Measurements from ENCODE around the gene ZBTB3.
"Not testable (repeated sequence)": the region's sequence is repeated elsewhere in the genome, so short reads cannot be mapped to it uniquely, and the experiment has no call there.

ZBTB3 gene

DNA sequence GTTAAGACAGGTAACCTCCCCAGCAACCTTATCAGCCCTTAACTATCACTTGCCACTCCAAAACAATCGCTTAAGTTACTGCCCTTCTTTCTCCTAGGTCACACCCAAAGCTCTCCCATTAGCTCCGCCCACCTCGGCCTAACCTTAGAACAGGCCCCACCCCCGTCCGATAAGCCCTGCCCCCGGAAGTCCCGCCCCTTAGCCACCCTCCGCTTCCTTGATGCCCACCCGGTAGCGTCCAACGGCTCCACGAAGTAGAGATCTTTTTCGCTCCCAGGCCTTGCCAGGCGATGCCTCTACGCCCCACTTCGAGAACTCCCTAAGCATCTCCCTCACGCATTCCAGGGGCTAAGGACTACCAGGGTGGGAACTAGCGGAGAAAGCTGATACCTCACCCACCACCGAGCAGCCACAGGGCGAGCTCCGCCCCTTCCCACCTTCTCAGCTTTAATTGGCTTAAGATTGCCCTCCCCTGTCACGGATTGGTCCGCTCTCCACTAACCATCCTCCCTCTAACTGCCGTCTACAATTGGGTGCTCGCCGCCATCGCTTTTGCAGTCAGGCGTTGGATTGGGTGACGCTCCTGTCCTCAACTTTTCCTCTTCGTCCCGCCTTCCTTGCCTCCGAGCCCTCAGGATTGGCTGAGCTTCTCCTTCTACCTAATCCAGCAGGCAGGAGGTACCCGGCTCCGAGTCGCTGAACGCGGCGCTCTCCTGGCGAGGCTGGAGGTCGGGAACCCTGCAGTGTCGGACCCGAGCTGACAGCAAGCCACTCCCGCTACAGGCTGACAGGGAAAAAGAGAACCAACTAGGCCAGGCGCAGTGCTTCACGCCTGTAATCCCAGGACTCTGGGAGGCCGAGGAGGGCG, at the start of gene ZBTB3:
ZBTB3 (minus strand) TSS at position 425 of the 868 bp plus-strand sequence. CDS start 496 bp downstream, outside the sequence.
- peak; percentile 97 for DNase-seq

DNA sequence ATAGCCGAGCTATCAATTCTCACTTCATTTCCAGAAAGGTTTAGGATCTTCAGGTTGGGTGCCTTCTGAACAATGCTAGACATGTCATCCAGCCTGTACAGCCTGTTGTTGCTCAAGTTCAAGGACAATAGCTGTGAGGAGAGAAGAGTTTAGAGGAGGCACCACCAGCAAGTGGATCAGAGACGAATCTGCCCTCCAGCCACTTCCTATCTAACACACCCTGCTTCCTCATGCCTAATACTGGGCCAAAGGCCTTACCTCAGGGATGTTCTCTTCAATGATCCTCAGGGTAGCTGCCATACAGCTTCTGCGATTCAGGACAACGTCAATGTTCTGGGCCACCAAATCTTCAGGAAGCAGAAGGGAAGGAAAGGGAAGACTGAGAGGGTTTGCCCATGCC, 47.1 kb upstream of the ZBTB3 start:
- no peak for DNase-seq

DNA sequence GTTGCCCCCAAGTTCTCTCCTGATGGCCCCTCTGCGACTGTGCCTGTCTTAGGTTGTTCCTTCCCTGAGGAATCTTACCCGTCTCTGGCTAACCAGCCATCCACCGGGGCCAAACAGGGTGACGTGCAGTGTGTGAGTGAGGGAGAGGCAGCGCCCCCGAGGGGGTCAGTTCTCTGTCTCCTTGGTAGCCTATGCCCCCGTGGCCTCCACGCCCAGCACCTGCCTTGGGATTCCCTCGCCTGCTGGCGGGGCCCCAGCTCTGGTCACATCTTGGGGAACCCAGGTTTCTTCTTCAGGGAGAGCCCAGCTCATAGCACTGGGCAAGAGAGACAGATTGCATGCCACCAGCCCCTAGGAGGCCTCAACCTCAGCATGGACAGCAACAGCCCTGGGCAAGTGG, 45.5 kb upstream of the ZBTB3 start:
- no peak for DNase-seq

DNA sequence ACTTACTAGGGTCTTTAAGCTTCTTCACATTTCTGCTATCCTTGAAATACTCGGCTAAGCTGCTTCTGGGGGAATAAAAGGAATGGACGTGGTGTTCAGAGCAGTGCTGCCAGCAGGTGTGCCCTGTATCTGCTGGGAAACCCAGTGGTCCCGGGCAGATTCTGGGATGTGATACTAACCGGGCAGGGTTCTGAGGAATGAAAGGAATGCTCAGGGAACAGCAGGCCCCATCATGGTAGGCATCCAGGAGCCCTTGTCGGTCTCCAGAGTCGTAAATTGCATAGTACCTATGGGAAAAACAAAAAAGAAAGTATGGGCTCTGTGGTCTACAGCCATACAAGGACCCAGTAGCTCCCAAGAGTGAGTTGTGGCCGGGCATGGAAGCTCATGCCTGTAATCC, 42.3 kb upstream of the ZBTB3 start:
- no peak for DNase-seq

DNA sequence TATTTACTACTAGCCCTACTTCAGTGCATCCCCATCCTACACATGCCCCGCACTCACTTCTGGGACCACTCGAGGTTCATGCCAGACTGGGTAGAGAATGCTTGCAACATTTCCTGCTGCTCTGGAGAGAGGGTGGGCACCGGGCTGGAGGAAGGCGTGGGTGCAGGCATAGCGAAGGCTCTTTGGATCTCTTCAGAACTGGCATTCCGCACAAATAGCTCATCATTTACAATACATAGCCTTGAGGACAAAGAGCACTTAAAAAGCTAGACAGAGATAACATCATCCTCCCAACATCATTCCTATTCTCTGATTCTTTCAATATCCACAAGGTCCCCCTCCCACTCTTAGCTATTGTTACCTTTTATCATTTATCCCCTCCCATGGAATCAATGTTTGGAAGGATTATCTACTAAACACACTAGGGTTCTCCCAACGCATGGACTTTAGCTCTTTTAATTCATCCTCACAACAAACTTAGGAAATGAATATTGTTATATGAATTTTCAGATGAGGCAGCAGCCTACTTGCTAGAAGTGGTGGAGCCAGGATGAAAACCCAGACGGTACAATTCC, 40.3 kb upstream of the ZBTB3 start:
- DNase-seq = no peak

DNA sequence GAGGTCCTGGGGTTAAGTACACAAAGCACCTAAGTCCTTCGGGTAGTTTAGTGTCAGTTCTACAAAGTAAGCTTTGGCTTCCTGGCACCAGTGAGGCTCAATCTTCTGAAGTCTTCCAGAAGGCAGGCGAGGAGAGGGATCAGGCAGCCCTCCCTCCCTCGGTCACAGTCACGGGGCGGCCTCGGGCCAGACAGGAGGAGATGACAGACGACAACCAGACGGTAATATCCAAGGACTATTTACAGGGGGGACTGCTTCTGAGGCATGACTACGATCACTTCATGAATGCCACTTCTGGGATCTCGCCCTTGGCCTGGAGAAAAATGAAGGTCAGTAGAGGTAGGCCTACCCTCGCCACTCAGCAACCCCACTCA, 38.2 kb upstream of the ZBTB3 start:
- DNase-seq = no peak

DNA sequence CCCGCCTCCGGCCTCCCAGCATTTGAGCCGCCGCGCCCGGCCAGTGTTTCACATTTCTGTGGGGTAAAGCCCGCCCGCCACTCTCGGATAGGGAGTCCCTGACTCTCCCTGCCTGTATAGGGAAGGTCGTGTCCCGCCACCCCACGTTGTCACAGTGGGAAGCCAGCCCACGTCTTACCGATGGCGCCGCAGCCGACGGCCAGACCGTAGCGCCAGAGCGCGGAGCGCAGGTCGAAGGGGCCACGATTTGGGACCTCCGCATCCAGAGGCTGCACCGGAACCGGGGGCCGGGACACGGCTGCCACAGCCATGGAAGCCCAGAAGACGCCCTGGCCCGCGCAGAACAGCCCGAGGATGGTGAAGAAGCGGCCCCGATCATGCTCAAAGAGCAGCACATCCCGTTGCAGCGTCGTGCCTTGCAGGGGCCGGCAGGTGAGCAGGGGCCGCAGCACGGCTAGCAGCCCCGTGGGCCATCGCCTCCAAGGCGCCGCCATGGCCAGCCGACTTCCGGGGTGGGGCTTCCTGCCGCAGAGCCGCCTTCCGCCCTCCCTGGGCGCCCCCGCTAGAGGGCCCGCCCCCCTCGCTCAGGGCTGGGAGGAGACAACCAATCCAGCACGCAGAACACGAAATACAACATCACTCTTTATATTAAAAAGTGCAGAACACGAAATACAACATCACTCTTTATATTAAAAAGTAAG, 37.7 kb upstream of the ZBTB3 start, which contains the start of gene TMEM223:
TMEM223 (minus strand) TSS at position 506 of the 701 bp plus-strand sequence; CDS start at position 494, 12 bp downstream.
- peak; percentile 72 for DNase-seq

DNA sequence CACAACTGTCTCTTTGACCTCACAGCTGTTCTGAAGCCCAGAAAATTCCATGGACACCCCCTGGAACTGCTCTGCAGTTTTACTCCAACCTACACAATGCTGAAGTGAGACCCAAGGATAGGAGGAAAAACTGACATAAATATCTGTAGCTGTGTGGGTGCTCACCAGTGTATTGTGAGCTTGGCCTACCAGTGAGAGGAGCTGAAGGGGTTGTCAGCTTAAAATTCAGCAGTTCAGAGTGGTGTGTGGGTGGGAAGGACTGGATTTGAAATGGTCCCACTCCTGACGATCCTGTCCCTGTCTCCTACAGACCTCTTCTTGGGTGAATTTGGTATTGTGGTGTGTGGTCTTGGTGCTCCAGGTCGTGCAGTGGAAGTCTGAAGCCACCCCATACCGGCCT, 35.6 kb upstream of the ZBTB3 start:
- DNase-seq = no peak

DNA sequence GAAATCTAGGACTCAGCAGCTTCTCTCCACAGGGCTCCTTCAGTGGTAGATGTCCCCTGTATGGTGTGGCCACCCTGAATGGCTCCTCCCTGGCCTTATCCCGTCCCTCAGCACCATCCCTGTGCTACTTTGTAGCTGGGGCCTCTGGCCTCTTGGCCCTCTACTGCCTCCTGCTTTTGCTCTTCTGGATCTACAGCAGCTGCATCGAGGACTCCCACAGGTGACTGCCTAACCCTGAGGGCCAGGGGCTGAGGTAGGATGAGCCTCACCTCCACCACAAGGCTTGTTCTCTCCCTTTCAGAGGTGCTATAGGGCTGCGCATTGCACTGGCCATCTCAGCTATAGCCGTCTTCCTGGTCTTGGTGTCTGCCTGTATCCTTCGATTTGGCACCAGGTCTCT, 35.0 kb upstream of the ZBTB3 start:
- no peak for DNase-seq

DNA sequence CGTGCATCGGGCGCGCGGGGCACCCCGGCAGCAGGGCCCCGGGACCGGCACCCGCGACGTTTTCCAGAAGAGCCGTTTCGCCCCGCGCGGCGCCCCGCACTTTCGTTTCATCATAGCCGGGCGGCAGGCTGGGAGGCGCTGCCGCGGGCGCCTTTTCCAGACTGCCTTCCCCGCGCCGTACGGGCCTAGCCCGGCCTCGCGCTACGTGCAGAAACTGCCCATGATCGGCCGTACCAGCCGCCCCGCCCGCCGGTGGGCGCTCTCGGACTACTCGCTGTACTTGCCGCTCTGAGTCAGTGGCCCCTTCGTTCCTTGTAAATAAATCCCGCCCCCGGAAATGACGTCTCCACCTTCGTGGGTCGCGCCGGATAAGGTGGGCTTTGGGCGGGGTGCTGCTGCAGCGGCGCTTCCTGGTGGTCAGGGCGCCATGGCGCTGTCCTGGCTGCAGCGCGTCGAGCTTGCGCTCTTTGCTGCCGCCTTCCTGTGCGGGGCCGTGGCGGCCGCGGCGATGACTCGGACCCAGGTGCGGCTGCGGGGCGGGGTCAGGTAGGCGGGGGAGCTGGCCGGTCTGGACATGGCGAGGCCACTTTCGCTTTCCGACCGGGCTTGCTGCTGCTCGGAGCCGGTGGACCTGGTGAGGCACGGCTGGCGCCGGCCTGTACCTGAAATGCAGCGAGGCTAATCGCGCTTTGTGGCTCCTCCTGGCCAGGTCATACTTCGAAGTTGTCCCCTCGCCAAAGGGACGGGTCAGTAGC, 33.2 kb upstream of the ZBTB3 start, which contains the start of gene TMEM179B:
TMEM179B (plus strand) TSS at position 398 of the 755 bp plus-strand sequence; CDS start at position 428, 30 bp downstream.
- peak; percentile 97 for DNase-seq

DNA sequence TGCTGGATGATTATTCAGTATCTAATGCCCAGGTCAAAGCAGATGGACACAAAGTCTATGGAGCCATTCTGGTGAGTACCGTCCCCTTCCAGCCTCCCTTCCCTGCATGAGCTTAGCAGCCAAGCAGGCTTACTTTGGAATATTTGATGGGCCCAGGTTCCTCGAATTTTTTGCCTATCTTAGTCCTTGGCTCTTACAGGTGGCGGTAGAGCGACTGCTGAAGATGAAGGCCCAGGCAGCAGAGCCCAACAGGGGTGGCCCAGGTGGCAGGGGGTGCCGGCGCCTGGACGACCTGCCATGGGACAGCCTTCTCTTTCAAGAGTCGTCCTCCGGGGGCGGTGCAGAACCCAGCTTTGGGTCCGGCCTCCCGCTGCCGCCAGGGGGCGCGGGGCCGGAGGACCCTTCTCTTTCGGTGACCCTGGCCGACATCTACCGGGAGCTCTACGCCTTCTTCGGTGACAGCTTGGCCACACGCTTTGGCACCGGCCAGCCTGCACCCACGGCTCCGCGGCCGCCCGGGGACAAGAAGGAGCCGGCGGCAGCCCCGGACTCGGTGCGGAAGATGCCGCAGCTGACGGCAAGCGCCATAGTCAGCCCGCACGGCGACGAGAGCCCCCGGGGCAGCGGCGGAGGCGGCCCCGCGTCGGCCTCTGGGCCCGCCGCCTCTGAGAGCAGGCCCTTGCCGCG, 32.5 kb upstream of the ZBTB3 start:
- DNase-seq = peak; percentile 64

DNA sequence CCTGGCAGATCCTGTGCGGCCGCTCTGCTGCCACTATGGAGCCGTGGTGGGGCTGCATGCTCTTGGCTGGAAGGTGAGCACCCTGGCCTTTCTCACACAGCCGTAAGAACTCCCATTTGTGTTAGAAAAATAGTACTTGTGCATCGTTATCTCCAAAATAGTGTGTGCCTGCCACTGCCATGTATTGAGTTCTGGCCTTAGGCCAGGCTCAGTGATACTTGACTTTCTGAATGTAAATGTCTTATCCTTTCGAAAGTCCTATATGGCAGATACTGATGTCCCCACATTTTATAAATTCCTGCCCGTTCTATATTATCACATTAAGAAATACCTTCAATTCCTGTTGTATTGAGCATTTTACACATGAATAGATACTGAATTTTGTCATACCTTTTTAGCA, 28.8 kb upstream of the ZBTB3 start:
- DNase-seq = no peak

DNA sequence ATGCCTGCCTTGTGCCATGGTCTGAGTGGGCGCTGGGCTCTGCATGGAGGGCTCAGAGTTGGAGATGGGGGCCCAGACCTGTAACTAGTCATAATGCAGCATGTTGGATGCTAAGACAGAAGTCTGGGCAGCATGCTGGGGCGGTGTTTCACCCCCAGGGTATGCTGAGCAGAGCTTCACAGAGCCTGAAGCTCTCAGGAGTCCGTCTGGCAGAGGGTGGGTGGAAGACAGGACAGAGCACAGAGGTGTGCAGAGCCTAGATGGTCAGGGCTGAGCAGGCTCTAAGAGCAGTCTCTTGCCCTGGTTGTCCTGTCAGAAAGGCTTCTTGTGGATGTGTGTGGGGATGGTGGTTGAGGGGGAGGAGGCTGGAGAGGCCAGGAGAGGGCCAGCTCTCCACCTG, 24.5 kb upstream of the ZBTB3 start:
- DNase-seq = no peak

DNA sequence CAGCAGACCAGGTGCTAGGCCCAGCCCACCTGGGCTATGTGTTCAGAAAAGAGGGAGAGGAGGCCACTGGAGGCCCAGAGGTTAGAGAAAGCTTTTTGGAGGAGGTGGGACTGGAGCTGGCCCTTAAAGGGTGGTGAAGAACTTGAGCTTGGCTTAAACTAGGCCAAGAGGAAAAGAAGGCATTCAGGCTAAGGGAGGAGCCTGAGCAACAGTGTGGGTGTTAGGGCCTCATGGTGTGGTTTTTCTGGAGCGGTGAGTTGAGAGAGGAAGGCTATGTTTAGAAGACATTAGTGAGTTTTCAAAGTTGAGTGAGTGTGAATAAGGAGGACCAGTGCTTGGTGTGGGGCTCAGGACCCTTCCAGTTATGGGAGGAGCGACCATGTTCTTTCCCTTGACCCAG, 23.4 kb upstream of the ZBTB3 start:
- DNase-seq = no peak

DNA sequence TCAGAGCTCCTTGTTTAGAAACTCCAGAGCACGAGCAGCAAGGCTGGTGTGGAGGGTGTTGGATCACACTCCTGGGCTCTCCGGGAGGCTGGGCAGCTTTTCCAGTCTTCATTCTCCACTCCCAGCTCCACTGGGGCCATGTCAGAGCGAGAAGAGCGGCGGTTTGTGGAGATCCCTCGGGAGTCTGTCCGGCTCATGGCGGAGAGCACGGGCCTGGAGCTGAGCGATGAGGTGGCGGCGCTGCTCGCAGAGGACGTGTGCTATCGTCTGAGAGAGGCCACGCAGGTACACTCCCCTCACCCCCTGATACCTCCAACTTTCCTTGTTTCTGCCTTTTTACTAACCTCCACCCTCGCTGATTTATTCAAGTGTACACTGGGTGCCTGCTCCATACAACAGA, 21.7 kb upstream of the ZBTB3 start:
- no peak for DNase-seq

DNA sequence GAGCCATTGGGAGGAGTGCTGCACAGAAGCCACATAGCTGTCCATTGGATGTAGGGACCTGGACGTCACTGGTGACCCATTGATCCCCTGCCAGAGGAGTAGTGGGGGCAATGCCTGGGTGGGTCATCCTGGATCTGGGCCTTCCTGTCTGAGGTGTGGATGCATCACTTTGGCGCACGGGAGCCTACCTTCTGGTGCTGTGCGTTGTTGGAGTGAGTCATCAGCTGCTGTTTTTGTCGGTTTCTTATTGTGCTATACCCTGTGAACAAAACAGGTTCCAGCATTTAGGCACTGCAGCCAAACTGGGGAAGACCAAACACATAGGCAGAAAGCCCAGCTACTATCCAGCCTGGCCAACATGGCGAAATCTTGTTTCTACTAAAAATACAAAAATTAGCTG, 20.4 kb upstream of the ZBTB3 start:
- DNase-seq = no peak

DNA sequence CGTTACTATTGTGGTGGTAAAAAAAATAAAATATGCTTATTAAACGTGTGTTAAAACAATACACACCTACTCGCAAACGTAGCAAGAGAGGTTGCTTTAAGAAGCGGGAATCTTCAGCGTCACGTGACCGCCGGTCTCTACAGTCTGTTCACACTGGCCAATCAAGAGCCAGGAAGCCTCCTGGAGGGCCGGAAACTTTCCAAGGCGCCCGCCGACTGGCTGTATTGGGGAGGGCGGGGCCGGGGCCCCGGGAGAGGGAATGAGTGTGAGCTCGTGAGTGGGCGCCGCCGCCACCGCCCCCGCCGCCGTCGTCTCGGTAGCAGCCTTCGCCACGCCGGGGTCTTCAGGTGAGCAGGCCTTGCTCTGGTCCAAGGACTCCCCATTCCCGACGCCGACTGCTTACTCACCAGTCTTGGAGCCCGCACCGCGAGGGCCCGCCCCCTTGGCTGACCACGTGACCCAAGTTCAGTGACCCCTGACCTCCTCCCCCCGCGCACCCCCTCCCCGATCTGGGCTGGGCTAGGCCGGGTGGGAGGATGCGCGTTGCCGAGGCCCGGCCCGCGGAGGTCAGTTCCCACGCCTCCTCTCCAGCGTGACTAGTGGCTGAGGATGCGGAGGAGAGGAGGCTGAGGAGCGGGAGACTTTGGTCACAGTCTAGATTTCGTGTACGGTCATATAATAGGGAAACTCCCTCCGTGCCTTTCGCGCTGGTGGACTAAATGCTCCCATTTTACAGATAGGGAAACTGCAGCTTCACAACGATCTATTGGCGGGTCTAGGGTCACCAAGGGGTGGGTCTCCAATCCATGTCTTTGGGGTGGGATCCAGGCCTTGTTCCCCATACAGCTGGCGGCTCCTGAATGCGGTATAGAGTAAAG, 17.4 kb upstream of the ZBTB3 start, which contains the start of gene TAF6L:
TAF6L (plus strand) TSS at position 253 of the 878 bp plus-strand sequence. CDS start 4,388 bp downstream, outside the sequence.
- peak; percentile 98 for DNase-seq

DNA sequence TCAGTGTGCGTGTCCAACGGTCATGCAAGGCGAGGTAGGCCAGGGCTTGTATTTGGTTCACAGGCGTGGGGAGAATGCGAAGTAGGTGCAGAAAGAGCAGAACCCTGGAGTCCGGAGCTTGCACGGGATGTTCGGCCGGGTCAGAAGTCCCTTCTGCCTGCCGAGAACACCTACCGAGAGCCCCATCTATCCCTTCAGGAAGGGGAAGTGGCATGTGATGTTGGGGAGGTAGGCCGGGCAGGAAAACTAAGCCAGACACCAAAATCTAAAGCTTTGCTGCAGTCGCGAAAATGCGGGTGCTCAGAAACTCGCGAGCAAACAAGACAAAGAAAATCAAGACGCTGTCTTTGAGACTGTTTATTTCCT, 16.8 kb upstream of the ZBTB3 start:
- DNase-seq = no peak

DNA sequence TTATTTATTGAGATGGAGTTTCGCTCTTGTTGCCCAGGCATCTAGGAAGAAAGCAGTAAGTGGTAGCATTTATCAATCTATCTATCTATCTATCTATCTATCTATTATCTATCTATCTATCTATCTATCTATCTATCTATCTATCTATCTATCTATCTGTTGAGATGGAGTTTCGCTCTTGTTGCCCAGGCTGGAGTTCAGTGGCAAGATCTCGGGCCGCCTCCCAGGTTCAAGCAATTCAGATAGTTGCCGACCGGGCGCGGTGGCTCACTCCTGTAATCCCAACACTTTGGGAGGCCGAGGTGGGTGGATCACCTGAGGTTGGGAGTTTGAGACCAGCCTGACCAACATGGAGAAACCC, 6.9 kb upstream of the ZBTB3 start:
- DNase-seq = not testable (repeated sequence)

DNA sequence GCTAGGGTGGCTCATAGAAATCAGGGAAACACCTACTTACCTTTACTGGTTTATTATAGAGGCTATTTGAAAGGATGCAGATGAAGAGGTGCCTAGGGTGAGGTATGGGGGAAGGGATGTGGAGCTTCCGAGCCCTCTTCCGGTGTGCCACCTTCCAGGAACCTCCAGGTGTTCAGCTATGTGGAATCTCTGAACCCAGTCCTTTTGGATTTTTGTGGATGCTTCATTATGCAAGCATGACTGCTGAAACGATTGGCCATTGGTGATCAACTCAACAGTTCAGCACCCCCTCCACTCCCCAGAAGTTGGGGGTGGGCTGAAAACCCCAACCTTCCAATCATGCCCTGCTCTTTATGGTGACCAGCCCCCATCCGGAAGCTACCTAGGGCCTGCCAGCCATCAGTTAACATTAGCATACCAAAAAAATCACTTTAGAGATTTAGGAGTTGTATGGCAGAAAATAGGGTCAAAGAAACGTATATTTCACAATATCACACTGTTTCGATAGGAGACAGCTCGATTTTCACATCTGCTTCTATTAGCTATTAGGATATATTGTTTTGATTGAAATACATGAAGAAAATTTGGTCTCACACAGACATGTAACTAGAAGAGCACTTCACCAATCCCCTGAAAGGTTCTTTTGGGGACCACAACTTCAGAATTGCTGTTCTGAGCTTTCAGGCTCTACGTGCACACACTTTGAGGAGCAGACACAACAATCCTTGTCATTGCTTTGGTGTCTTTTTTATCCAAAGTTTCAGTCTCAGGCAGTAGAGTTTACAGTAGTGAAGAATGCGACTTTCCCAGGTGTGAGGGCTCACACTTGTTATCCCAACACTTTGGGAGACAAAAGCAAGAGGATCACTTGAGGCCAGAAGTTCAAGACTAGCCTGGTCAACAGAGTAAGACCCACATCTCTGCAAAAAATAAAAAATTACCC, 4.2 kb upstream of the ZBTB3 start:
- no peak for DNase-seq

Measured in NCI-H226 (cell line).